ENCODE measurements around the gene MYLK4. TPM values are rescaled to one million over a fixed set of nuclear protein-coding genes. Genes with fewer than 3 reads are reported as not detected.

Gene MYLK4
- total RNA-seq, 4 donors from 2014 or later = 0.33 to 0.45 (median 0.38) TPM

DNA sequence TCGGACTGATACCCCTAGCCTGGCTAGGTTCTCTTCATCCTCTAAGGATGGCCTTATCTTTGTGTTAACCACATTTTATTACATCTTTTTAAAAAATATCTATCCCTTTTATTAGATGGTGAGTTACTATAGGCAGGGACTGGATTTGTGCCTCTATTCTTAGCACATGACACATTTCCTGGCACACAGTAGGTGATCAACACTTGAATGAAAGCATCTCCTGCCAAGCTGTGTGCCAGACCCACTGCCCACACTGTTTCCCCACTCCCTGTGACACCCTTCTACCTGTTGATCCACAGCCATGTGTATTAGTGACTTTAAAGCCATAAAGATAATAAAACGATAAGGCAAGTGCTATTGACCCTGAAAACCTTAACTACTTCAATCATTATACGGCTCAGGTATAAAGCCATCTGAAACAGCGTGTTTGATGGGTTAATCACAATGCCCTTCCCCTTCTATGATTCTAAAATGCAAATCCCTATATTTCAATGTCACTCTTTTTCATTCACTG lies 73.6 kb downstream of the MYLK4 start:
- peak; percentile 7 for DNase-seq (ENCODE audit: extremely low spot score)
- H3K36me3 ChIP-seq = no peaks in the 10 kb centered on the region
- H3K4me1 ChIP-seq = no peaks in the 10 kb centered on the region
- intact Hi-C loops (cut with DNase I) = no loop called here
- no peaks in the 10 kb centered on the region for H3K27me3 ChIP-seq
- H3K27ac ChIP-seq (replicated peaks in 1 of 4) = no peak overlapping the region
- TF ChIP-seq POLR2AphosphoS5 (IDR thresholded peaks at IDR 0.05) = no peak
- TF ChIP-seq POLR2A (IDR thresholded peaks at IDR 0.05; ENCODE audit: low read depth) = no peak
- TF ChIP-seq, protein P1, sequence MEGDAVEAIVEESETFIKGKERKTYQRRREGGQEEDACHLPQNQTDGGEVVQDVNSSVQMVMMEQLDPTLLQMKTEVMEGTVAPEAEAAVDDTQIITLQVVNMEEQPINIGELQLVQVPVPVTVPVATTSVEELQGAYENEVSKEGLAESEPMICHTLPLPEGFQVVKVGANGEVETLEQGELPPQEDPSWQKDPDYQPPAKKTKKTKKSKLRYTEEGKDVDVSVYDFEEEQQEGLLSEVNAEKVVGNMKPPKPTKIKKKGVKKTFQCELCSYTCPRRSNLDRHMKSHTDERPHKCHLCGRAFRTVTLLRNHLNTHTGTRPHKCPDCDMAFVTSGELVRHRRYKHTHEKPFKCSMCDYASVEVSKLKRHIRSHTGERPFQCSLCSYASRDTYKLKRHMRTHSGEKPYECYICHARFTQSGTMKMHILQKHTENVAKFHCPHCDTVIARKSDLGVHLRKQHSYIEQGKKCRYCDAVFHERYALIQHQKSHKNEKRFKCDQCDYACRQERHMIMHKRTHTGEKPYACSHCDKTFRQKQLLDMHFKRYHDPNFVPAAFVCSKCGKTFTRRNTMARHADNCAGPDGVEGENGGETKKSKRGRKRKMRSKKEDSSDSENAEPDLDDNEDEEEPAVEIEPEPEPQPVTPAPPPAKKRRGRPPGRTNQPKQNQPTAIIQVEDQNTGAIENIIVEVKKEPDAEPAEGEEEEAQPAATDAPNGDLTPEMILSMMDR (IDR thresholded peaks at IDR 0.05) = no peak
- no peak for TF ChIP-seq EP300 (IDR thresholded peaks at IDR 0.05)
- WGBS = 88% methylated on average over 4 of the region's 4 CpGs
- H3K4me3 ChIP-seq = no peak overlapping the region
- H3K9me3 ChIP-seq = no peaks in the 10 kb centered on the region

GRCh38 chr6:2676048-2676447 lies 74.7 kb downstream of the MYLK4 start:
- Histone ChIP-seq H3K36me3 (no peaks in the 10 kb centered on the region), H3K9me3 (no peaks in the 10 kb centered on the region), H3K4me3 (no peak overlapping the region), H3K27me3 (no peaks in the 10 kb centered on the region), H3K4me1 (no peaks in the 10 kb centered on the region), H3K27ac (replicated peaks in 1 of 4) (no peak overlapping the region)
- DNase-seq (ENCODE audit: extremely low spot score) = peak; percentile 5
- intact Hi-C loops (cut with DNase I) = no loop called here
- 87% methylated on average over 2 of the region's 2 CpGs for WGBS
- no peak for TF ChIP-seq POLR2A (IDR thresholded peaks at IDR 0.05; ENCODE audit: low read depth)
- TF ChIP-seq EP300 (IDR thresholded peaks at IDR 0.05) = no peak
- TF ChIP-seq POLR2AphosphoS5 (IDR thresholded peaks at IDR 0.05) = no peak
- TF ChIP-seq, protein P1 (IDR thresholded peaks at IDR 0.05) = no peak

- no peaks in the 10 kb centered on the region for H3K9me3 ChIP-seq
- peak; percentile 39 for DNase-seq (ENCODE audit: extremely low spot score)
- intact Hi-C loops (cut with DNase I) = no loop called here
- H3K4me3 ChIP-seq = no peak overlapping the region
- H3K36me3 ChIP-seq = no peaks in the 10 kb centered on the region
- H3K27me3 ChIP-seq = no peaks in the 10 kb centered on the region
- TF ChIP-seq POLR2A (IDR thresholded peaks at IDR 0.05; ENCODE audit: low read depth) (no peak), POLR2AphosphoS5 (IDR thresholded peaks at IDR 0.05) (no peak), EP300 (IDR thresholded peaks at IDR 0.05) (no peak)
- TF ChIP-seq, protein P1 (IDR thresholded peaks at IDR 0.05) = no peak
- no peak overlapping the region for H3K27ac ChIP-seq (replicated peaks in 1 of 4)
- no peaks in the 10 kb centered on the region for H3K4me1 ChIP-seq
- WGBS = 88% methylated on average over 6 of the region's 6 CpGs
Observed at GRCh38 chr6:2674857-2675256, 75.9 kb downstream of the MYLK4 start.

- no peak overlapping the region for H3K4me3 ChIP-seq
- DNase-seq (ENCODE audit: extremely low spot score) = peak; percentile 57
- intact Hi-C loops (cut with DNase I) = no loop called here
- no peak overlapping the region for H3K27ac ChIP-seq (replicated peaks in 1 of 4)
- H3K27me3 ChIP-seq = no peaks in the 10 kb centered on the region
- peaks cover 0 to 6% (median 0%) of the 10 kb centered on the region in 4 donors for H3K4me1 ChIP-seq
- WGBS = 87% methylated on average over 12 of the region's 12 CpGs
- TF ChIP-seq, protein P1 (IDR thresholded peaks at IDR 0.05) = no peak
- TF ChIP-seq POLR2A (IDR thresholded peaks at IDR 0.05; ENCODE audit: low read depth) (no peak), POLR2AphosphoS5 (IDR thresholded peaks at IDR 0.05) (no peak), EP300 (IDR thresholded peaks at IDR 0.05) (no peak)
- no peaks in the 10 kb centered on the region for H3K9me3 ChIP-seq
- H3K36me3 ChIP-seq = no peaks in the 10 kb centered on the region
Observed at GRCh38 chr6:2669067-2669700, 81.5 kb downstream of the MYLK4 start.
